8988T (cell line): ENCODE results near the gene CTRB2.

ENCODE experiments used
- DNase-seq: peaks from one replicate; pipeline ENCODE4 v3.0.0; 2011

Gene CTRB2

DNA sequence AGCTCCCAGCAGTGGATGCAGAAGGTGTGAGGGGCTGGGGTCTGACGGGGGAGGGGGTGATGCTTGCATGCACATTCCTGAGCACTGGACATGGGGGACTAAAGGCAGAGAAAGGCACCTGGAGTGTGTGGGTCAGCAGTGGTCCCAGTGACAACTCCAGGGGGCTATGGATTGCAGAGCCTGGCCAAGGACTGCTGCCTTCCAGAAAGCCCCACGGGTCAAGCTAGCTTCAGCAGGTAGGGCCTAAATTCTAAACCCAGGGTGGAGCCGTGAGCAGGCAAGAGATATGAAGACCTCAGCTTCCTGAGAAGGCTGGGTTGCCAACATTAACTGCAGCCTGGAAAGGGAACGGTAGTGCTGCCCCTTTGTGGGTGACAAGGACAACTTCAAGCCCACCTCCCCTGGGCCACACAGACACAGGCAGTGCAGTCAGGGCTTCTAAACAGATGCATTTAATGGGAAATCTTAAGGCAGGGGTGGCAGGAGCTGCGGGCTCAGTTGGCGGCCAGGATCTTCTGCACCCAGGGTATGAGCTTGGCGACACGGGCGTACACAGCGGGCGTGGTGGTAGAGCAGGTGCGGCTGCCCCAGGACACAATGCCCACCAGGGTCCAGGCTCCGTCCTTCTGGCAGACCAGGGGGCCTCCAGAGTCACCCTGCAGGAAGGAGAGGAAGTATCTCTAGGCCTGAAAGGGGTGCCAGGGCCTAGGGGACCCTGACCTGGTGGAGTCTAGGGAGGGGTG, 3.1 kb downstream of the CTRB2 start:
- peak; percentile 29 for DNase-seq

DNA sequence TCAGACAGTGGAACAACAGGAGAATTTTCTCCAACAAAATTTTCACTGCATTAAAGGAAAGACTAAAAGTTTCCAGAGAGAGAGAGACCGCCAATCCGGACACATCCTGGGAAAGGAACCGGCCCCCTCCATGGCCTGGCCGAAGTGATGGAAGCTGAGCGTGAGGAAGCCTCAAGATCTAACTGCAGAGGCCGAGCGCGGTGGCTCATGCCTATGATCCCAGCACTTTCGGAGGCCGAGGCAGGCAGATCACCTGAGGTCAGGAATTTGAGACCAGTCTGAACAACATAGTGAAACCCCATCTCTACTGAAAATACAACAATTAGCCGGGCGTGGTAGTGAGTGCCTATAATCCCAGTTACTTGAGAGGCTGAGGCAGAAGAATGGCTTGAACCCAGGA, 3.9 kb downstream of the CTRB2 start:
- DNase-seq: no peak

DNA sequence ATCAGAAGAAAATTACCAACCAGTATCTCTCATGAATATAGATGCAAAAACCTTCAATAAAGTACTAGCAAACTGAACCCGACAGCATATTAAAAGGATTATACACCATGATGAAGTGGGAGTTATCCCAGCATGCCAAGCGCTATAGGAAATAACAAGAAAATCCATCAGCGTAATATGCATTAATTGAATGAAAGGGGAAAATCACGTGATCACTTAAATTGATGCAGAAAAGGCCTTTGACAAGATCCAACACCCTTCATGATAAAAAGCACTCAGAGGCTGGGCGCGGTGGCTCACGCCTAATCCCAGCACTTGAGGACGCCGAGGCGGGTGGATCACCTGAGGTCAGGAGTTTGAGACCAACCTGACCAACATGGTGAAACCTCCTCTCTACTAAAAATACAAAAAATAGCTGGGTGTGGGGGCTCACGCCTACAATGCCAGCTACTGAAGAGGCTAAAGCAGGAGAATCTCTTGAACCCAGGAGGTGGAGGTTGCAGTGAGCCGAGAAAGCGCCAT, 4.8 kb downstream of the CTRB2 start:
- DNase-seq: no peak

DNA sequence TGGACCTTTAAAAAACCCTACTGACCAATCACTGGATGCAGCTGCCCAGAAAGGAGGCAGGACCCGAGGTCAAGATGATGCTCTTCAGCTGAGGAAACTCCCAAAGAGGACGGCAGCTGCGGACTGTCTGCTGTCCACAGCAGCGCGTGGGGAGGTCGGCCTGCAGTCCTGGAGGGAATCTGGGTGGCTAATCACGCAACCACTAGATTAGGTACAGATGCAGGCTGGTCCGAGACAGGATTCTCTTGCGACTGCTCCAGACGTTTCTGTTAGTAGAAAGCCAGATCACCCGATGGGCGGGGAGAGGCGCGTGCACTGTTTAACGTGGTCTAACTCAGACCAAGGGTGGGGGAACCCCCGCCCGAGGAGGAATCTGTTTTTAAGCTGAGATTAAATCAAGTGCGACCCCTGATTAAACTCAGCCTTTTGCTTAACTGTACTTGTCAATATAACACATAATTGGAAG, 8.8 kb downstream of the CTRB2 start:
- no peak for DNase-seq

DNA sequence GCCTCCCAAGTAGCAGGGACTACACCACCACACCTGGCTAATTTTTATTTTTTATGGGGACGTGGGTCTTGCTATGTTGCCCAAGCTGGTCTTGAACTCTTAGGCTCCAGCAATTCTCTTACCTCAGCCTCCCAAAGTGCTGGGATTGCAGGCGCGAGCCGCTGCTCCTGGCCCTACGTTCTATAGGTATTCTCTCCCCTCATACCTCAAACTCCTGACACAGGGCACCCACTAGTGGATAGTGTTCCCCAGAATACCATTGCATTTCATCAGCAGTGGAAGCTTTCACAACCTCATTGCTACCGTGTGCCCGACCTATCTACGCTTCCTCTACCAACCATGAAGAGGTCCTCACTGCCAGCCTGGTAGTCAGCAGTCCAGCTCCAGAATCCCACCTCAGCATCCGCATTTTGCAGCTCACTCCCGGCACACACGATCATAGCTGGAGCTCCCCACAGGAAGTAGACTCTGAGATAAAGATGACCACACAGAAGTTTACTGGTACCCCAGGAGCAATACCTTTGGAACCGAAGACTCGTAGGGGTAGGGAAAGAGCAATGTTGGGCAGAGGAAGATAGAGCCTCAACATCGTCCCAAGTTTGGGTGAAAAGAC, 9.3 kb downstream of the CTRB2 start:
- DNase-seq: no peak

DNA sequence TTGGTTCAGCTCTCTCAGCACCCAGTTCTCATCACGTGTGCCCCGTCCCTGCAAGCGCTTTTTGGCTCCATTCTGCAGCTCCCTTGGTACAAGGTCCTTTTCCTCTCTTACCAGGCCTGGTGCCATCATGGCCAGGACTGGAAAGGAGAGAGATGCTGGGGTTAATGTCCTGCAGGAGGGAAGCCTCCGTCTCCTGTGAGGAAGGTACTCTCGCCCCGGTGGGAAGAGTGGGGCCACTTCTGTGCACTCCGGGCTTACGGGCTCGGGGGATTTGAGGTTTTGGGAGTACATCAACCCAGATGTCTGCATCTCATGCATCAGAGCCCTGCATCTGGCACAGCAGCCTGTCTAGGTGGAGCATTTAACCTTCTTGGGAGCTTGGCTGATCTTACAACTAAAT, 10.1 kb downstream of the CTRB2 start:
- DNase-seq: no peak

DNA sequence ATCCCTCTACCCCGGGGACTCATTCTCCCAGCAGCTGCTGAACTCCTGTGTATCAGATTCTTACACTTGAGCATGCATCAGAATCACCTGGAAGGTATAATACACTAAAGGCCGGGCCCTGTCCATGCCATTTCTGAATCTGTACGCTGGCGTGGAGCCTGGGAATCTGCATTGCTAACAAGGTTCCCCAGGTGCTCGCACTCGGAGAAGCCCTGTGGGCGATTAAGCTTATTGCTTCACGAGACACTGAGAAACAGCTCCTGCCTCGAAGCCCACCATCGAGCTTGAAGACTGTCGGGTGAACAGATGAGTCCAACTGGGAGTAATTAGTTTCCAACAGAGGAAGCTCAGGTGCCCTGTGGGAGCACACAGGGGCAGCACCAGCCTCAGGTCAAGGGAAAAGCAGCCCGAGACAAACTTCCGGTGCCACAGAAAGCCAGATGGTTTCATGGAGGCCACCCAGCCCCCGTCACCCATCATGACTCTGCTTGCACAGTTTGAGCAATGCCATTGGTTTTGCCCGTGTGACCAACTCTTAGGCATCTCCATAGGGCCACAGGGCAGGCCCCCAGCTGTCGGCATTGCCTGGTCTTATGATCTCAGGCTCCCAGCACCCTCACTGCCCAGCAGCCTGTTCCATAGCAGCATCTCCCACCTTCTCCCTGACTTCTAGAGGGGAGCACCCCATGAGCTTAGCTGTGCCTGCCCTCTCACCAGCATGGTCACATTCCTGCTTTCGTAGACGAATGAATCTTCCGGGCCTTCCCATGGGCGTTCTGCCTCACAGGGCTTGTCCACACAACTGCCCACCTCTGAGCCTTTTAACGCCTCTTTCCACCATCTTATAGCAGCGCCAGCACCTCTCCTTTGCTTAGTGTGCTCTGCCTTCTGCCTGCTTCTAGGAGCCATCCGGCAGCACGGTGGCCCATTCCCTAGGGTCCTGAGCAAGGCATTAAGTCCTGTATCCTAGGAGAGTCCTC, 10.9 kb downstream of the CTRB2 start:
- no peak for DNase-seq

DNA sequence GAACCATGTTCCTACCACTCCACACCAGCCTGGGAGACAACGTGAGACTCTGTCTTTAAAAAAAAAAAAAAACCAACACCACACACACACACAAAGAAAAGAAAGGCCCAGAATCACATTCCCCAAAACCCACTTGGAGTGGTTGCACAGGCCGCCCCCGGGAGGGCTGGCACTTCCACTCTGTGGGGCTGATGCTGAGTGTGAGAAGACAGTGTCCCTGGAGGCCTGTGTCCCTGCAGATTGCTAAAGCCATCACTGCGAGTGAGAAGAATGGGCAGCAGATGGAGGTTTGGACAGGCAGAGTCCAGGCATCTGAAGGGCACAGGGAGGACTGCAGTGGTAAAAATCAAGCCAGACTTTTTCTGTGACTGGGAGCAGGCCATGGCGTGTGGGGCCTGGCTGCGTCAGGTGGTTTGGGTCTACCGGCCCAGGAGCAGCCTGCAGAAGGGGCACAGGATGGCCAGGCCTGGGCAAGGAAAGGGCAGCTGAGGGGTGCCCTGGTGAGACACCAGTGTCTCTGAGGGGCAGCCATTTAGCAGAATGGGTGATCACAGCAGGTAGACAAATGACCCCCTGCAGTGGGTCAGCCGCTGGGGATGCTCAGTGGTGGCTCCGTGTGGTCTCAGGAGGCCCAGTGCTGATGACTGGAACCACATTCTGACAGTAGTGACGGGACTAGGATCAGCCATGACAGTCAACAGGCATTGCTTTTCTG, 13.1 kb downstream of the CTRB2 start:
- no peak for DNase-seq

DNA sequence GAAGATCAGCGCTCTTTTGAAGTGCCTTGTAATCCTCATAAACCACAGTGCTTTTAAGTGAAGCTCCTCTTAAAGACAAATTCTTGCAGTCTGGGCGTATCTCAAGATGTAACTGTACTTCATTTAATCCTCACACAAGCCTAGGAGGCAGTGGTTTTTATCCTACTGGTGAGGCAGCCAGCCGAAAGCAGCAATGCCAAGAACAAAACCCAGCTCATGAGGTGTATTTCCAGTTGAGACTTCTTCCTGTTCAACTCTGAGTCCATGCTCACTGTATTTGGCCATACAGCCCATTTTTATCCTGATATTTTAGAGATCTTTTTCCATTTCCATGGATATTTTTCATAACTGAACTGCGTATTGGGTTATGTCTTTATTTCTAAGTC, 13.7 kb downstream of the CTRB2 start:
- DNase-seq: no peak

DNA sequence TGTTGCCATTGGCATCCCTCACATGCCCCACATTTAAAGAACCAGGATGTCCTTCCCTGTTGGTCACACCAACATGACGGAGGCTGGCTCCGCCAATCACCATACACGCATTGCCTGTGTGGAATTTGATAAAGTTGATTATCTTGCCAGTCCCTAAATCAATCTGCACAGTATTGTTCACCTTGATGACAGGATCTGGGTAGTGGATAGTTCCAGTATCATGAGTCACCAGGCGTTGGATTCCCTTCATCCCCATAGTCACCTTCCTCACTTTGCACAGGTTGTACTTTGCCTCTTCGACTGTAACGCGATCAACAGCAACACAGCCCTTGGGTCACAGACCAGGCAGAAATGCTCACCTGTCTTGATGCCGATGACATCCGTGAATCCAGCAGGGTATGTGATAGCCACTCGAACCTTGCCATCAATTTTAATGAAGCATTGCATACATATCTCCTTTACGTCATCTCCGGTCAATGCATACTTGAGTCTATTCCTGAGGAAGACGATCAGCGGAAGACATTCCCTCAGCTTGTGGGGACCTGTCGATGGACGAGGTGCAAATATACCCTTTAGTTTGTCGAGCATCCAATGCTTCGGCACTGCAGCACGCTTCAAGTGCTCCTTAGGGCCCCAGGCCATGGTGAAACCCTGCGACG, 14.2 kb downstream of the CTRB2 start:
- DNase-seq: no peak

DNA sequence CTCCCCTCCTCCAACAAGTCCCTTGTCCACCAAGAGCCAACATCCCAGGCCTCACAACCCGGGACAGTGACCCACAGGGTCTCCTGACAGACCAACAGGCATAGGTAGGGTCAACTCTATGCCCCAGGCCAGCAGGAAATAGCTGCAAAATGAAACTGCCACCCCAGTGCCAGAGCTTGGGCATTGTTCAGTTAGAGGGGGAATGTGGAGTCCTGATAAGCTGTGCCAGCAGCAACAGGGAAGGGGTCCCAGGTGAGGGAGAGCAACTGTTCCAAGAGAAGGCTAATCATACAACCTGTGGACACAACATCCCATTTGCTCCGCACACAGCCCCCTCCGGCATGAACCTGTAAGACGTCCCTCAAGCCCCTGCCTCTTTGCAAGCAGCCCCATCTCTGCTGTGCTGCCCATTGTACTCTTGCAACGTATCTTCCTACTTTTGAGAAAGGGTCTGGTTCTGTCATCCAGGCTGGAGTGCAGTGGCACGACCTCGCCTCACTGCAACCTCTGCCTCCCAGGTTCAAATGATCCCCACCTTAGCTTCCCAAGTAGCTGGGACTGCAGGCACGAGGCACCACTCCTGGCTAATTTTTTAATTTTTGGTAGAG, 17.2 kb downstream of the CTRB2 start:
- DNase-seq: no peak

DNA sequence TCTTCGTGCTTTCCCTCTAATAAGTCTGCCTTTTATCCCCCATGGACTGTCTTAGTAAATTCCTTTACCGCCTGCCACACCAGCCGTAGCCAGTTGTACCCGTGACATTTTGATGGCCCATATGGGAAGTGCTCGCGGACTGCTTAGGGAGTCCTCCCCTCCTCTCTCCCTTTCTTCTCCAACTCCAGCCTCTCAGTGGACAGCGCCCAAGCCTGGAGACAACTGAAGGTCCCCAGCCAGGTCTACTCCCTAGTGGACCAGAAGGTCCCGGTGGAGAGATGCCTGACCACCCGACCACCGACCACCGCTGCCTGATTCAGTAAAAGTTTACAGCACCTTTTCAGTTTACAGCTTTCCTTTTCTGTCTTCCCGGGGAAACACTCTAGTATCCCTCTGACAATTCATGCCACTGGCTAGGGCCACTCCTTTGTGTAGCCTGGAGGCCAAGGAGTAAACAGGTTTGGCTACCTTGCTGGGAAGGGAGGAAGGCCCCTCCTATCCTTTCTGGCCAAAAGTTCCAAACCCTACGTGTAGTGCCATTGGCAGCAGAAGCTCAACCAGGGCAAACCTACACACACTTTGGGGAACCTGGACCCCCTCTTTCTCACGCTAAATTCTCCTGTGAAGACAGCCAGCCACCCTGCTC, 18.0 kb downstream of the CTRB2 start:
- no peak for DNase-seq

DNA sequence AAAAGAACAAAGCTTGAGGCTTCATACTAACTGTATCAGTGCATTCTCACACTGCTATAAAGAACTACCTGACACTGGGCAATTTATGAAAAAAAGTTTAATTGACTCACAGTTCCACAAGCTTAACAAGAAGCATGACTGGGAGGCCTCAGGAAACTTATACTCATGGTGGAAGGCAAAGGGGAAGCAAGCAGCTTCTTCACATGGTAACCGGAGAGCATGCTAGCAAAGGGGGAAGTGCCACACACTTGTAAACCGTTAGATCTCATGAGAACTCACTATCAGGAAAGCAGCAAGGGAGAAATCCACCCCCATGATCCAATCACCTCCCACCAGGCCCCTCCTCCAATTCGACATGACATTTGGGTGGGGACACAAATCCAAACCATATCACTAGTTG, 25.3 kb downstream of the CTRB2 start:
- no peak for DNase-seq

DNA sequence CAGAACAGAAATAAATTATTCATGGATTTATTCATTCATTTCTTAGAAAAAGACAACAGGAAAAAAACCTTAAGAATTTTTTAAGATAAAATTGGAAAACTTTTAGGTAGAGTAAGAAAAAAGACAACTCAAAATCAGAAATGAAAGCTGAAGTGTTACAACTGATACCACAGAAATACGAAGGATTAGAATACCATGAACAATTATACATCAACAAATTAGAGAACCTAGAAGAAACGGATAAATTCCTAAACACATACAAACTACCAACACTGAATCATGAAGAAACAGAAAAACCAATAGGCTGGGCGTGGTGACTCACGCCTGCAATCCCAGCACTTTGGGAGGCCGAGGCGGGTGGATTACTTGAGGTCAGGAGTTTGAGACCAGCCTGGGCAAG, 27.8 kb downstream of the CTRB2 start:
- DNase-seq: no peak

DNA sequence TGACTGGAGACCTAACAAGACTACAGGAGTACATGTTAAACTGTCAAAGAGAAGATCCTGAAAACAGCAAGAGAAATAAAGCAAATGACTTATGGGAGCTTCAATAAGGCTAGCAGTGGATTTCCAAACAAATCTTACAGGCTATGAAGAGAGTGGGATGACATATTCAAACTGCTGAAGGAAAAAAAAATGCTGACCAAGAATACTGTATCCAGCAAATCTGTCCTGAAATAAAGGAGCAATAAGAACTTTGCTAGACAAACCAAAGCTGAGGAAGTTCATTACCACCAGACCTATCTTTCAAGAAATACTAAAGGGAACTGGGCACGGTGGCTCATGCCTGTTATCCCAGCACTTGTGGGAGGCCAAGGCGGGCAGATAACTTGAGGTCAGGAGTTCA, 30.0 kb downstream of the CTRB2 start:
- no peak for DNase-seq

DNA sequence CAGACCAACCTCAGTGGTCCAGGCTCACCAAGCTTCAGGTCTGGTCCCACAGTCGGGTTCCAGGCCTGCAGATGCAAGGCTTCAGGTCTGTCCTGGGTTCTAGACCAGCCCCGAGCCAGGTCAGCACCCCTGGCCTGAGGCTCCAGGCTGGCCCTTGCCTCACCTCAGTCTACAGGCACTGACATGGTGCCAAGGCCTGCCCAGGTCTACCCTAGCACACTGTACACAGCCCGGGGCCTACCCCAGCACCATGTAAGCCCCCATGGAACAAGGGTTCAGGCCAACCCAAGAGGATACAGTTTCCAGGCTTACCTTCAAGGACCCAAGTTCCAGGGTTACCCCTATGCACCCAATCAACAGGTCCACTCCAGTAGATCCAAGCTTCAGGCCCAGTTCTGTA, 31.9 kb downstream of the CTRB2 start:
- DNase-seq: no peak

DNA sequence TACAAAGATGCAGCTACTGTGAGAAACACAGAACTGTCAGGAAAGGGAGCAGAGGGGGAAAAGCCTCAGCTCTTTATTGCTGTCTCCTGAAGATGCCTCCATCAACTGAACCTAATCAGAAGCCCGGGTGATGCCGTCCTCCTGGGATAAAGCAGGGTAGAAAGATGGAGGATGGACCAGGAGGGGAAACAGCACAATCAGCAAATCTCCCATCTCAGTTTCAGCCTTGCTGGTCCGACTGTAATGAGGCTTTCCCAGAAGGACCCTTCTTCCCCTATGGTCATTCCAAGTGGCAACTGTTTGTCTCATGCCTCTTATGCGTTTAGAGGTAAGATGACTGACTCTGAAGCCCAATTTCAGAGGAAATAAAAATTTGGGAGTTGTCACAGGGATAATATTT, 34.4 kb downstream of the CTRB2 start:
- DNase-seq: no peak

DNA sequence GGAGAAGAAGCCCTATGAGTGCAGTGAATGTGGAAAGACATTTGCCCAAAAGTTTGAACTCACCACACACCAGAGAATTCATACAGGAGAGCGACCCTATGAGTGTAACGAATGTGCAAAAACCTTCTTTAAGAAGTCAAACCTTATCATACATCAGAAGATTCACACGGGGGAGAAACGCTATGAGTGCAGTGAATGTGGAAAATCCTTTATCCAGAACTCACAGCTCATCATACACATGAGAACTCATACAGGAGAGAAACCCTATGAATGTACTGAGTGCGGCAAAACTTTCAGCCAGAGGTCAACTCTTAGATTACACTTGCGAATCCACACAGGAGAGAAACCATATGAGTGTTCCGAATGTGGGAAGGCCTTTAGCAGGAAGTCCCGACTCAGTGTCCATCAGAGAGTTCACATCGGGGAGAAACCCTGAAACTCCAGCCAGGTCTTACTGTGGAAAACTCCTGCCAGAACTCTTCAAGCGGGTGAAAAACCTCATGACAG, 37.0 kb downstream of the CTRB2 start:
- no peak for DNase-seq

DNA sequence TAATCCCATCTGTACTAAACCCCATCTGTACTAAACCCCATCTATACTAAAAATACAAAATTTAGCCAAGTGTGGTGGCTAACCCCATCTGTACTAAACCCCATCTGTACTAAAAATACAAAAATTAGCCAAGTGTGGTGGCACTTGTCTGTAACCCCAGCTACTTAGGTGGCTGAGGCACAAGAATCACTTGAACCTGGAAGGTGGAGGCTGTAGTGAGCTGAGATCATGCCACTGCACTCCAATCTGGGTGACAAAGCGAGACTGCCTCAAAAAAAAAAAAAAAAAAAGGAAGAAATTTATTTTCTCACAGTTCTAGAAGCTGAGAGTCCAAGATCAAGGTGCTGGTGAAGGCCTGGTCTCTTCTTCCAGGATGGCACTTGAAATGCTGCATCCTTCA, 46.6 kb downstream of the CTRB2 start:
- DNase-seq: no peak
